GM21529 (cell line): ENCODE data around the gene PLPP6.

Source experiments
- ATAC-seq: cut with Tn5 transposase; IDR thresholded peaks from one replicate; pipeline ENCODE4 v1.9.1; 2021; ENCODE audit not compliant: unreplicated experiment

The PLPP6 gene

GRCh38 chr9:4690144-4690543 lies 28.1 kb downstream of the PLPP6 start:
- peak; percentile 50 for ATAC-seq

DNA sequence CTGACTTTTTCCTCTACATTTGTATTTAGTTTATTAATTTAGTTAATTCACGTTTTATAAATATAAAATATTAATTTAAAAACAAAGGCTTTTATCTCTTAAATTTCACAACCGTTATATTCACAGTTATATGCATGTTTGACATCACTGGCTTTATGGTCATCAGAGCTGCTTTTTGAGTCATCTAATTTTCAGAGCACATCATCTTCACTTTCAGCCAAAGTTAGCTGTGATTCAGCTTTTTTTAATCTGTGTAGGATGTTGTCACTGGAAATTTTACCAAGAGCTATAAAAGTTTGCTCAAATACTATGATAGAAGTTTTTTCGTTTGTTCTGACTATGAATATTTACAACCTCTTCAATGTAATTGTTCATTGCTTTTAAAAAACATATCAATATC lies 29.7 kb downstream of the PLPP6 start:
- ATAC-seq: no peak

DNA sequence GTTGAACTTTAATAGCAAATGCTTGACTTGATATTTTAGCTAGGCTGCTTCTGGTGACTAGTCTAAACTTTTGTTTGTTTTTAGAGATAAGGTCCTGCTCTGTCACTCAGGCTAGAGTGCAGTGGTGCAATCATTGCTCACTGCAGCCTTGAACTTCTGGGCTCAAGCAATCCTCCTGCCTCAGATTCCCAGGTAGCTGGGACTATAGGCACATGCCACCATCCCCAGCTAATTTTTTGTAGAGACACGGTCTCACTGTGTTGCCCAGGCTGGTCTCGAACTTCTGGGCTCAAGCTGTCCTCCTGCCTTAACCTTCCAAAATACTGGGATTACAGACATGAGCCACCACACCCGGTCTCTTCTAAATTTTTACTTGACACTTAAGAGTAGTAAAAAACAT lies 38.0 kb downstream of the PLPP6 start:
- ATAC-seq: no peak

- no peak for ATAC-seq
Measured at GRCh38 chr9:4700932-4701331, 38.8 kb downstream of the PLPP6 start.

DNA sequence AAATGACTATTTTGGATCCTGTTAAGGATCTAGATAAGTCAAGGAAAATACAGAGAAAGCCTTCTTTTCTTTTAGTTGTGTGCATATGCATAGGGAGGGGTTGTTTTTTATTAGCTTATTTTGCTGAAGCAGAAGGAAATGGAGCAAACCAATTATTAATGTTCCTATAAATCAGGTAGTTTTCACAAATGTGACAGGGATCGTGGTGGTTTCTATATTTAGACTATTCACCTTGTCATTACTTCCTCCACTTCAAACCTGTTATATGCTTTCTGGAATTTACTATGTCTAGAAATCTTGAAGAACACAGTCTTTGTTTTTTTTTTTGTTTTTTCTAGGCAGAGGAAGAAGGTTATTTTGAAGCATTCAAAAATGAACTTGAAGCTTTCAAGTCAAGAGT lies 39.4 kb downstream of the PLPP6 start:
- no peak for ATAC-seq

GRCh38 chr9:4704129-4704528 lies 42.0 kb downstream of the PLPP6 start:
- ATAC-seq: no peak

DNA sequence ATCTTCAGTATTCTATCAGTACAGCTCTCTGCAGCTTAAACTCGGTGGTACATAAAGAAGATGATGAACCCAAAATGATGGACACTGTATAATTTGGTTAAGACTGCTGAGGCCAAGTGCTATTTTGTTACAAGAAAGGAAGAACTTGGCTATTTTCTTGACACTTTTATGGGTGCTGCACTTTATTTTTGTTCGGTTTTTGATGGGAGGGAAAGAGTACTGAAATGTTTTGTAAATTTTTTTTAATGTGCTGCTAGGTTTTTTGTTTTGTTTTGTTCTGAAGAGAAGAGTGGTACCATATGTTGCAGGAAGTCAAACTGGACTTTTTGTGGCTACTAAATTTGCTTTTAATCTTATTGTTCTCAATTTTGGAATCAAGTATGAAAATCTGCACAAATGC lies 43.9 kb downstream of the PLPP6 start:
- ATAC-seq: no peak

DNA sequence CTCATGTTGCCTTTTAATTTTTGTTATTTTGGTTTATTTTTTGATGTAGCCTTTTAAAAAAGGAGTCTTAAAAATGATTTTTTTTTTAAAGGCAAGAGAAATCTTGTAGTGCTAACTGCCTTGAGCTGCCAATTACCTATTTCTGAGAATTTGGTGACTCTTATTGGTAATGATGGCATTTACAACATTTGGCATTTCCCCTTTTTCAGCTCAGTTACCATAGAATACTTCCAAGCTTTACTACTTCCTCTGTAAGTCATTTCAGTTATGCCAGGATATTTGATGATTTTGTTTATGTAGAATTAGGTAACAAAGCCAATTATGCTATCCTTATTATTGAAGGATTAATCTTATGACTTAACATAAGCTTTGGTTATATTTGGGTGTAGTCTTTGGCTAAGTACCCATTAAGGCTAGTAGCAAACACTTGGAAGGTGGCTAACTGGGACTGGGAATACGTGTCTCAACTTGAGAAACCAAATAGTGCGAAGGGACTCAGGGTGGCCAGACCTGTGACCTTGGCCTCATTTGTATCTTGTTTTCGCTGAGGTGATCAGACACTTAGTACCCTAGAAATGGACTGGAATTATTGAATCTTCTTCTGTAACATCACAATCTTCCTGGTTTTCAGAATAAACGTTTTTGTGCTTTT lies 45.0 kb downstream of the PLPP6 start:
- ATAC-seq: no peak

DNA sequence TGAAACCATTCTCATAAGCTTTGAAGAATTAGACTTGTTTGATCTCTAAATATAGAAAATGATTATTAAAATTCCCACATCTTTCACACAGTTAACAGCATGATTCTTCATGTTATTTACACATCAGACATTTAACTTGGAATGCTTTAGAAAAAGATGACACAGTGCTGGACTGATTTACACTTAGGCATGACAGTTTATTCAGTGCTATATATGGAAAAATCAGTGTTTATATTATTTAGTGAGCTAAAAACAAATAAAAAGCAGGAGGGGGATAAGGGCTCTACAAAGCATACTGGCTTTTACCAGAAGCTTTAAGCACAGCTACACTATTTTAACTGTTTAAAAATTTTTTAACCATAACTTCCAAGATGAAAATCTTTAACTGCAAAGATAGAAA lies 47.3 kb downstream of the PLPP6 start:
- ATAC-seq: no peak

GRCh38 chr9:4713849-4714248 lies 51.8 kb downstream of the PLPP6 start:
- no peak for ATAC-seq

- no peak for ATAC-seq
Measured at GRCh38 chr9:4714266-4715016, 52.3 kb downstream of the PLPP6 start.
